ENCODE measurements around the gene XIRP2. TPM values are rescaled to one million over a fixed set of nuclear protein-coding genes. Genes with fewer than 3 reads are reported as not detected.

The XIRP2 gene
- total RNA-seq, 5 donors from 2014 or later (not counting 1 experiment from before 2014, with no cell fraction given), result not detected

GRCh38 chr2:167181688-167182087 lies 293.4 kb downstream of the XIRP2 start:
- Mint-ChIP-seq H3K27me3 (no peaks in the 10 kb centered on the region), H3K4me1 (no peaks in the 10 kb centered on the region), H3K4me3 (no peak overlapping the region), H3K36me3 (no peaks in the 10 kb centered on the region), H3K9me3 (no peaks in the 10 kb centered on the region), H3K27ac (no peak overlapping the region)
- no peak overlapping the region for H3K27ac ChIP-seq (ENCODE audit: low read length)
- ChIA-PET POLR2A (no interaction called here), CTCF (no interaction called here)
- DNase-seq, result no peak
- H3K36me3 ChIP-seq (ENCODE audit: control insufficient read depth in 2 of 2, extremely low read depth in 1 of 2, insufficient read depth in 1 of 2, low read length in 1 of 2), result no peaks in the 10 kb centered on the region
- WGBS (ENCODE audit: insufficient coverage), result no CpG with 5 or more reads among the region's 4 CpGs
- H3K9me3 ChIP-seq, result no peaks in the 10 kb centered on the region
- no peak for ATAC-seq (replicated peaks in 1 of 4)
- H3K4me3 ChIP-seq (ENCODE audit: control insufficient read depth in 1 of 2, extremely low read depth in 1 of 2, low read length in 1 of 2), result no peak overlapping the region
- H3K4me1 ChIP-seq (ENCODE audit: control insufficient read depth in 1 of 2, extremely low read depth in 1 of 2, insufficient read depth in 2 of 2, low read length in 2 of 2), result no peaks in the 10 kb centered on the region
- H3K27me3 ChIP-seq (replicated peaks in 1 of 2; ENCODE audit: control insufficient read depth in 2 of 2, extremely low read depth in 1 of 2, insufficient read depth in 2 of 2, low read length in 1 of 2), result no peaks in the 10 kb centered on the region

GRCh38 chr2:167182403-167182802 lies 294.1 kb downstream of the XIRP2 start:
- Histone ChIP-seq H3K36me3 (ENCODE audit: control insufficient read depth in 2 of 2, extremely low read depth in 1 of 2, insufficient read depth in 1 of 2, low read length in 1 of 2) (no peaks in the 10 kb centered on the region), H3K4me1 (ENCODE audit: control insufficient read depth in 1 of 2, extremely low read depth in 1 of 2, insufficient read depth in 2 of 2, low read length in 2 of 2) (no peaks in the 10 kb centered on the region), H3K4me3 (ENCODE audit: control insufficient read depth in 1 of 2, extremely low read depth in 1 of 2, low read length in 1 of 2) (no peak overlapping the region), H3K27me3 (replicated peaks in 1 of 2; ENCODE audit: control insufficient read depth in 2 of 2, extremely low read depth in 1 of 2, insufficient read depth in 2 of 2, low read length in 1 of 2) (no peaks in the 10 kb centered on the region), H3K9me3 (no peaks in the 10 kb centered on the region), H3K27ac (ENCODE audit: low read length) (no peak overlapping the region)
- no peak overlapping the region for H3K27ac Mint-ChIP-seq
- H3K27me3 Mint-ChIP-seq, result no peaks in the 10 kb centered on the region
- no peak for ATAC-seq (replicated peaks in 1 of 4)
- no peaks in the 10 kb centered on the region for H3K9me3 Mint-ChIP-seq
- H3K4me1 Mint-ChIP-seq, result no peaks in the 10 kb centered on the region
- POLR2A ChIA-PET, result no interaction called here
- CTCF ChIA-PET, result no interaction called here
- no peak for DNase-seq
- no peaks in the 10 kb centered on the region for H3K36me3 Mint-ChIP-seq
- no CpG with 5 or more reads among the region's 2 CpGs for WGBS (ENCODE audit: insufficient coverage)
- H3K4me3 Mint-ChIP-seq, result no peak overlapping the region

GRCh38 chr2:167183931-167184330 lies 295.7 kb downstream of the XIRP2 start:
- H3K27me3 ChIP-seq (replicated peaks in 1 of 2; ENCODE audit: control insufficient read depth in 2 of 2, extremely low read depth in 1 of 2, insufficient read depth in 2 of 2, low read length in 1 of 2), result no peaks in the 10 kb centered on the region
- WGBS (ENCODE audit: insufficient coverage), result no CpG with 5 or more reads among the region's 3 CpGs
- no peak overlapping the region for H3K4me3 Mint-ChIP-seq
- CTCF ChIA-PET, result no interaction called here
- ATAC-seq (replicated peaks in 1 of 4) (no peak), DNase-seq (no peak)
- H3K4me1 Mint-ChIP-seq, result no peaks in the 10 kb centered on the region
- no peaks in the 10 kb centered on the region for H3K36me3 ChIP-seq (ENCODE audit: control insufficient read depth in 2 of 2, extremely low read depth in 1 of 2, insufficient read depth in 1 of 2, low read length in 1 of 2)
- no peak overlapping the region for H3K27ac ChIP-seq (ENCODE audit: low read length)
- no peak overlapping the region for H3K27ac Mint-ChIP-seq
- H3K4me1 ChIP-seq (ENCODE audit: control insufficient read depth in 1 of 2, extremely low read depth in 1 of 2, insufficient read depth in 2 of 2, low read length in 2 of 2), result no peaks in the 10 kb centered on the region
- no peaks in the 10 kb centered on the region for H3K36me3 Mint-ChIP-seq
- H3K9me3 Mint-ChIP-seq, result no peaks in the 10 kb centered on the region
- H3K27me3 Mint-ChIP-seq, result no peaks in the 10 kb centered on the region
- H3K4me3 ChIP-seq (ENCODE audit: control insufficient read depth in 1 of 2, extremely low read depth in 1 of 2, low read length in 1 of 2), result no peak overlapping the region
- POLR2A ChIA-PET, result no interaction called here
- no peaks in the 10 kb centered on the region for H3K9me3 ChIP-seq

GRCh38 chr2:167186465-167186864 lies 298.2 kb downstream of the XIRP2 start:
- 74% methylated on average over 2 of the region's 2 CpGs for WGBS (ENCODE audit: insufficient coverage)
- Histone ChIP-seq H3K4me3 (ENCODE audit: control insufficient read depth in 1 of 2, extremely low read depth in 1 of 2, low read length in 1 of 2) (no peak overlapping the region), H3K27me3 (replicated peaks in 1 of 2; ENCODE audit: control insufficient read depth in 2 of 2, extremely low read depth in 1 of 2, insufficient read depth in 2 of 2, low read length in 1 of 2) (no peaks in the 10 kb centered on the region), H3K27ac (ENCODE audit: low read length) (no peak overlapping the region), H3K36me3 (ENCODE audit: control insufficient read depth in 2 of 2, extremely low read depth in 1 of 2, insufficient read depth in 1 of 2, low read length in 1 of 2) (no peaks in the 10 kb centered on the region), H3K9me3 (no peaks in the 10 kb centered on the region), H3K4me1 (ENCODE audit: control insufficient read depth in 1 of 2, extremely low read depth in 1 of 2, insufficient read depth in 2 of 2, low read length in 2 of 2) (no peaks in the 10 kb centered on the region)
- ATAC-seq (replicated peaks in 1 of 4) (no peak), DNase-seq (no peak)
- Mint-ChIP-seq H3K27me3 (no peaks in the 10 kb centered on the region), H3K4me3 (no peak overlapping the region), H3K36me3 (no peaks in the 10 kb centered on the region), H3K27ac (no peak overlapping the region), H3K9me3 (no peaks in the 10 kb centered on the region), H3K4me1 (no peaks in the 10 kb centered on the region)
- ChIA-PET POLR2A (no interaction called here), CTCF (interaction anchor here in 1 of 2 donors (0.6 to 0.7 kb wide), 2 partner anchors 16 to 112 kb away, joined by 3 read pairs; no protein-coding TSS in a partner anchor)

- no peak for ATAC-seq (replicated peaks in 1 of 4)
- H3K36me3 Mint-ChIP-seq, result no peaks in the 10 kb centered on the region
- H3K27me3 Mint-ChIP-seq, result no peaks in the 10 kb centered on the region
- no peak overlapping the region for H3K4me3 Mint-ChIP-seq
- Histone ChIP-seq H3K36me3 (ENCODE audit: control insufficient read depth in 2 of 2, extremely low read depth in 1 of 2, insufficient read depth in 1 of 2, low read length in 1 of 2) (no peaks in the 10 kb centered on the region), H3K4me1 (ENCODE audit: control insufficient read depth in 1 of 2, extremely low read depth in 1 of 2, insufficient read depth in 2 of 2, low read length in 2 of 2) (no peaks in the 10 kb centered on the region), H3K27me3 (replicated peaks in 1 of 2; ENCODE audit: control insufficient read depth in 2 of 2, extremely low read depth in 1 of 2, insufficient read depth in 2 of 2, low read length in 1 of 2) (no peaks in the 10 kb centered on the region), H3K9me3 (no peaks in the 10 kb centered on the region), H3K27ac (ENCODE audit: low read length) (no peak overlapping the region), H3K4me3 (ENCODE audit: control insufficient read depth in 1 of 2, extremely low read depth in 1 of 2, low read length in 1 of 2) (no peak overlapping the region)
- H3K27ac Mint-ChIP-seq, result no peak overlapping the region
- 83% methylated on average over 1 of the region's 6 CpGs for WGBS (ENCODE audit: insufficient coverage)
- no peak for DNase-seq
- H3K4me1 Mint-ChIP-seq, result no peaks in the 10 kb centered on the region
- CTCF ChIA-PET, result no interaction called here
- H3K9me3 Mint-ChIP-seq, result no peaks in the 10 kb centered on the region
- POLR2A ChIA-PET, result no interaction called here
These were observed 298.9 kb downstream of the XIRP2 start for GRCh38 chr2:167187049-167187727.

GRCh38 chr2:167187978-167188967 lies 300.0 kb downstream of the XIRP2 start:
- Mint-ChIP-seq H3K9me3 (no peaks in the 10 kb centered on the region), H3K36me3 (no peaks in the 10 kb centered on the region), H3K4me1 (no peaks in the 10 kb centered on the region), H3K27me3 (no peaks in the 10 kb centered on the region), H3K4me3 (no peak overlapping the region), H3K27ac (no peak overlapping the region)
- no peaks in the 10 kb centered on the region for H3K9me3 ChIP-seq
- DNase-seq (no peak), ATAC-seq (replicated peaks in 1 of 4) (no peak)
- POLR2A ChIA-PET, result no interaction called here
- no peak overlapping the region for H3K27ac ChIP-seq (ENCODE audit: low read length)
- no peaks in the 10 kb centered on the region for H3K36me3 ChIP-seq (ENCODE audit: control insufficient read depth in 2 of 2, extremely low read depth in 1 of 2, insufficient read depth in 1 of 2, low read length in 1 of 2)
- WGBS (ENCODE audit: insufficient coverage), result 67% methylated on average over 1 of the region's 5 CpGs
- no peaks in the 10 kb centered on the region for H3K4me1 ChIP-seq (ENCODE audit: control insufficient read depth in 1 of 2, extremely low read depth in 1 of 2, insufficient read depth in 2 of 2, low read length in 2 of 2)
- no peaks in the 10 kb centered on the region for H3K27me3 ChIP-seq (replicated peaks in 1 of 2; ENCODE audit: control insufficient read depth in 2 of 2, extremely low read depth in 1 of 2, insufficient read depth in 2 of 2, low read length in 1 of 2)
- no peak overlapping the region for H3K4me3 ChIP-seq (ENCODE audit: control insufficient read depth in 1 of 2, extremely low read depth in 1 of 2, low read length in 1 of 2)
- CTCF ChIA-PET, result no interaction called here
